ENCODE measurements around the gene PMM2. TPM values are rescaled to one million over a fixed set of nuclear protein-coding genes. Genes with fewer than 3 reads are reported as not detected.
"Not testable (repeated sequence)": the region's sequence is repeated elsewhere in the genome, so short reads cannot be mapped to it uniquely, and the experiment has no call there.

PMM2 gene
- total RNA-seq, 1 donor from 2014 or later: 53.0 TPM

DNA sequence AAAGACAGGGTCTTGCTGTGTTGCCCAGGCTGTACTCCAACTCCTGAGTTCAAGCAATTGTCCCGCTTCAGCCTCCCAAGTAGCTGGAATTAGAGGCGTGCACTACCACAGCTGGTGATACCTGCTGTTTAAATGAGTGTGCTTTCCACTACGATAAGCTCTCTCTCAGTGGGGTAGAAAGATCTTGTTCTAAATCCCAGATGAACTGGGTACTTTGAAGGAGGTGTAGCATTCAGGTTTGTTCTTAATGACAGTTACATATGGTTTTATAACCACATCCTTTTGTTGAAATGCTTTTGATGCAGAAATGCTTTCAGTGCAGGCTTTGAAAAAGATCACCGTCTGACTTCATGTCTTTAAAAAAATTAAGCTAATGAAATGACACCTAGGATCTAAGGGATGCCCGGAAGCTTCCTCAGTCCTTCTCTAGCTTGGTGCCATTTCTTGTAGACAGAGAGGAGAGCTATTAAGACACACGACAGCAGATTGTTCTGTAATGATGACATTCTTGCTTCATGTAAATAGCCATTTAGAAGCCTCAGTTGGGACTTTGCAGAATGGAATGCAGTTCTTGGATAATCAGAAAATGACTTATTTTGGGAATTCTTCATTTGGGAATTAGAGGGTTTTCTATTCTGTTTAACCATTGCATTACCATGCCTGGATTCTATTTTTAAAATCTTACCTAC lies 19.5 kb downstream of the PMM2 start:
- no peak for DNase-seq (ENCODE audit: extremely low read depth, low read depth, low spot score)

DNA sequence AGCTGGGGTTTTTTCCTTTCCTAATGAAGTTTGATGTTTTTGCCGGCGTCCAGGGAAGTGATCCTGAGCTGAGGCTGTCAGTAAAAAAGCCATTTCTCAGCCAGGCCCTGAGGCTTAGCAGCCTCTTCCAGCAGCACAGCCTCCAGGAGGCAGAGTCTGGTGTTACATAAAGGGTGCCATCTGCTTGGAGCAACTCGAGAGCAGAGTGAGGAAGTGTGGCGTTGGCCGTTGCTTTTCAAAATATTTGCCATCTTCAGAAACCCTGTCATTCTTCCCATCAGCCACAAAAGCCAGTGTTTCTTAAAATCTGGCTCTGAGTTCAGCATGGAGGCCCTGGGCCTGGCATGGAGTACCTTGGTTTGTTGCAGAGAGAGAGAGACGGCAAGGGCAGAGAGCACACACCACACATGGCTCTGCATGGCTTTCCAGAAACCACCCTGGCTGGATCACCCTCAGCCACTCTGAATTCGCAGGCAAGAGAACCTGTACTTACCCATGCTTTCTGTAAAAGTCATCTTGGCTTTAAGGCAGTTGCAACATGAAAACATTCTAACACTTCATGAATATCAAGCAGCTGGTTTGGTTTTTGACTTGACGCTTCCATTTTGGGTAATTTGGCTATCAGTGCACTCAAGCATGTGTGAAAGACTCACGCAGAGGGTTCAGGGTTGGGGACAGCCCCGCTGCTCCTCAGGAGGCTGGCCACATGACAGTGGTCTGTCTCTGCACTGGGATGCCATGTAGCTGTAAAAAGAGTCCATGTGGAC lies 21.0 kb downstream of the PMM2 start:
- DNase-seq (ENCODE audit: extremely low read depth, low read depth, low spot score): no peak

- DNase-seq (ENCODE audit: extremely low read depth, low read depth, low spot score): no peak
Observed at GRCh38 chr16:8819411-8820034, 21.9 kb downstream of the PMM2 start.

- no peak for DNase-seq (ENCODE audit: extremely low read depth, low read depth, low spot score)
Observed at GRCh38 chr16:8822403-8822802, 24.8 kb downstream of the PMM2 start.

GRCh38 chr16:8826278-8826879 lies 28.7 kb downstream of the PMM2 start:
- no peak for DNase-seq (ENCODE audit: extremely low read depth, low read depth, low spot score)

DNA sequence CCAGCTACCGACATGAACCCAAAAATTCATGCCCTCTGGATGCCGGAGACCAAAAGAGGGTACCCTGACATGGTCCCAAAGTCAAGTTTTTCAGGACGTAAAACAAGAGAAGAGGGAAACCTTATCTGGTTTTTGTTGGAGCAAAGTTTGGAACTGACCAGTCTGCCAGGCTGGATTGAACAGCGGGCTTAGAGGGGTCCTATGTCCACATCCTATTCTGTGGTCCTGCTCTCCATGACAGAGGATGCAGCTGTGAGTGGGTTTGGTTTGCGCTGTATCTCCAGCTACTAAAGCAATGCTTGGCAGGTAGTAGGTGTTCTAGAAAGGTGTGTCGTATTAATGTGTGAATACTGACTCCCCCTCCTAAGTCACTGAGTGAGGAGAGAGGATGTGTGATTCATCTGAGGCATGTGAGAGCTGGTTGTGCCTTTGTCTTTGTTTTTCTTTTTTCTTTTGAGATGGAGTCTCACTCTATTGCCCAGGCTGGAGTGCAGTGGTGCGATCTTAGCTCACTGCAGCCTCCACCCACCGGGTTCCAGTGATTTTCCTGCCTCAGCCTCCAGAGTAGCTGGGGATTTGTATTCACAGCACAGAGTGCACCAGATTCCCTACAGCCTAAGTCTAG lies 31.0 kb downstream of the PMM2 start:
- DNase-seq (ENCODE audit: extremely low read depth, low read depth, low spot score): no peak

DNA sequence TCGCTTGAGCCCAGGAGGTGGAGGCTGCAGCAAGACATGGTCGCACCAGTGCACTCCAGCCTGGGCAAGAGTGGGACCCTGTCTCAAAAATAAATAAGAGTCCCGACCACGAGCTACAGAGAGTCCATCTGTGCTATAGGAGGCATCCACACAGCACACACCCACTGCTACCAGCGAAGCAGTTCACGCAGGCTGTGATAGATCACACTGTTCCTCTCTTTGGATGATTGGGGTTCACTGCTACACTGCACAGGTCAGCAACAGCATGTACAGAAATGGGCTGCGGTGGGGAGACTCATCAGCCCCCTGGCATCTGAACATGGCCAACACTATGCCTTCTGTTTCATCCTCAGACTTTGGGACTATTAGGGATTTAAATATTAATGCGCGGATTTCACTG lies 33.8 kb downstream of the PMM2 start:
- DNase-seq (ENCODE audit: extremely low read depth, low read depth, low spot score): no peak

DNA sequence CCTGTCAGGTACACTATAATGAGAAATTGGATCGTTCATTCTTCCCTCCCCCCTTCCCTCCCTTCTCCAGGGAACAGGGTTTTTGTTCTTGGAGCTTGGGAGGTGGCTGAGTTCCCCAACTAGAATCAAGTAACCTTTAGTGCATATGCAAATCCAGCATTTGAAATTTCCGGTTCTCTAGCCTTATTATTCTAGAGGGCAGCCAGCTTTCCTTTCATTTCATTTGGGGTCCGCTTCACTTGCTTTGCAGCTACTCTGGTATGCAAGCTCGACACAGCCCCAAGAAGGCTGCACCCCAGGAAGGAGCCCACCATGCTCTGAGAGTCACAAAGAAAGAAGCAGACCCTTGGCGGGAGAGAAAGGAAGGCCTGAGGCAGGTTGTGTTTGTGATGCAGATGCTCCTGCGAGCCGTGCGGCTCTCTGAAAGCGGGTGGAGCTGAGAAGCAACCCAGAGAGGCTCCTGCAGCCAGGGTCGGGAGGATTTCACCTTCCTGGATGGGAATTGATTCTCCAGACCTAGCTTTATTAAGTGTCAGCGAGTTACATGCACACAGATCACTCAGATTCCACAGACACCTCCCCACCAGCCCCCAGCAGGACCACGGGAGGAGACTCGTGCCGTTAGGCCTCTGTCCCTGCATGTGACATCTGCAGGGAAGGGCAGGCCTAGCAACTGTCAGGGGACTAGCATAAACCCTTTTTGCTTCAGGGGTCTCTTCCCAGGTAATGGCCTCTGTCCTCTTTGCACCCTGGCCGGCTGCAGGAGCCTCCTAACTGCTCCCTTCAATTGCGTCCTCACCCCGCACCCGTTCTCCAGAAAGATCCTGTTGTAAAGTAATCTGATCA lies 34.5 kb downstream of the PMM2 start:
- no peak for DNase-seq (ENCODE audit: extremely low read depth, low read depth, low spot score)

- DNase-seq (ENCODE audit: extremely low read depth, low read depth, low spot score): no peak
Observed at GRCh38 chr16:8832717-8833105, 35.1 kb downstream of the PMM2 start.

- DNase-seq (ENCODE audit: extremely low read depth, low read depth, low spot score): not testable (repeated sequence)
Observed at GRCh38 chr16:8836797-8837196, 39.2 kb downstream of the PMM2 start.

DNA sequence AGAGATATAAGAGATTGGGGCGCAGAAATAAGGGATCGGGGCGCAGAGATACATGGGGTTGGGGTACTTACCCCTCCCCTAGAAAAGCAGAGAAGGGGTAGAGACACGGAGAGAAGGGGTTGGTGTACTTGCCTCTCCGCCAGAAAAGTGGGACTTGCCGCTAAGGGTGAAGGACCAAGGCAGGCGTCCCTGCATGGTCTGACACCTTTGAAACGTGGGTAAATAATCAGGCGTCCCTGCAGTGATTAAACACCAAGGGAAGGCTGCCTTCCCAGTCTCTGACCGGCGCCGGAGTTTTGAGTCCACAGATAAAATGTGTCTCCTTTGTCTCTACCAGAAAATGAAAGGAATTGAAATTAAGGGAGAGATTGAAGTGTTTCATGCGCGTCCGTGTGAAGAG lies 40.0 kb downstream of the PMM2 start:
- DNase-seq (ENCODE audit: extremely low read depth, low read depth, low spot score): not testable (repeated sequence)

- not testable (repeated sequence) for DNase-seq (ENCODE audit: extremely low read depth, low read depth, low spot score)
Observed at GRCh38 chr16:8842016-8842415, 44.4 kb downstream of the PMM2 start.

GRCh38 chr16:8843296-8843695 lies 45.7 kb downstream of the PMM2 start:
- not testable (repeated sequence) for DNase-seq (ENCODE audit: extremely low read depth, low read depth, low spot score)

- no peak for DNase-seq (ENCODE audit: extremely low read depth, low read depth, low spot score)
Observed at GRCh38 chr16:8845699-8846298, 48.2 kb downstream of the PMM2 start.

DNA sequence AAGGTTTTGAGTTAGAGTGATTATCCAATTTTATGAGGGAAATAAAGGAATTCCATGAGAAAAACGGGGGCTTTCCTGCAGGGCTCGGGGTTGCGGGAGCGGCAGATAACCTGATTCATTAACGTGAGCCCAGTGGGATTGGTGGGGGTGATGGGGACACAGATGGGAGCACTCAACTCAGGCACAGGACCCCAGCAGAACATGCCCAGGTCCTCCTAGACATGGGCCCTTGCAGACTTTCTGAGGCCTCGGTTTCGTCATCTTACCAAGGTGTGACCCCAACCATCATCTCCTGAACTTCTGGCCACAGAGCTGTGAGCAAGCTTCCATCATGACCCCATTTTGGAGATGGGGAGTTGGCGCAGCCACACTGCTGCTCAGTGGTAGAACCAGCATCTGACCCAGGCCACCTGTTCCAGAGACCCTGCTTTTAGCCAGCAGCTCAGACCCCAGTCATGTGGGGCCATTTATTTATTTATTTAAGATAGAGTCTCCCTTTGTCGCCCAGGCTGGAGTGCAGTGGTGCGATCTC lies 48.8 kb downstream of the PMM2 start:
- DNase-seq (ENCODE audit: extremely low read depth, low read depth, low spot score): no peak

- no peak for DNase-seq (ENCODE audit: extremely low read depth, low read depth, low spot score)
Observed at GRCh38 chr16:8847145-8847544, 49.5 kb downstream of the PMM2 start.

GRCh38 chr16:8847623-8848022 lies 50.0 kb downstream of the PMM2 start:
- no peak for DNase-seq (ENCODE audit: extremely low read depth, low read depth, low spot score)

GRCh38 chr16:8848231-8848938 lies 50.7 kb downstream of the PMM2 start:
- no peak for DNase-seq (ENCODE audit: extremely low read depth, low read depth, low spot score)

GRCh38 chr16:8848939-8849391 lies 51.3 kb downstream of the PMM2 start:
- DNase-seq (ENCODE audit: extremely low read depth, low read depth, low spot score): no peak
